ENCODE measurements around the gene SOCS7. TPM values are rescaled to one million over a fixed set of nuclear protein-coding genes. Genes with fewer than 3 reads are reported as not detected.
"Not testable (repeated sequence)": the region's sequence is repeated elsewhere in the genome, so short reads cannot be mapped to it uniquely, and the experiment has no call there.

SOCS7 gene
- total and polyA plus RNA-seq, 11 donors = 5.1 to 19.2 (median 14.0) TPM

GRCh38 chr17:38431346-38432145, 79.9 kb downstream of the SOCS7 start:
- no peak for ATAC-seq
- Histone ChIP-seq H3K27ac (peak overlapping the region in 9 of 12 donors; percentile 3 to 99 (median 95)), H3K4me1 (peaks cover 9 to 84% (median 49%) of the 10 kb centered on the region in 12 donors), H3K9me3 (no peaks in the 10 kb centered on the region), H3K4me3 (no peak overlapping the region), H3K27me3 (no peaks in the 10 kb centered on the region), H3K36me3 (no peaks in the 10 kb centered on the region)
- TF ChIP-seq CTCF (IDR thresholded peaks at IDR 0.05) (no peak), POLR2A (IDR thresholded peaks at IDR 0.05) (no peak)
- no peak for DNase-seq
- intact Hi-C loops (cut with DNase I) = loop anchor here in 1 of 10 donors (5.0 kb wide), 1 partner anchor 36 kb away; no protein-coding TSS in a partner anchor
- 75 to 84% (median 77%) methylated on average over 7 to 10 of the region's 10 CpGs for WGBS, 4 donors

GRCh38 chr17:38434178-38434665, 82.6 kb downstream of the SOCS7 start:
- DNase-seq (no peak), ATAC-seq (peak in 1 of 4 donors; percentile 8)
- Histone ChIP-seq H3K4me3 (no peak overlapping the region), H3K27me3 (no peaks in the 10 kb centered on the region), H3K36me3 (peaks cover 0 to 3% (median 0%) of the 10 kb centered on the region in 9 donors), H3K9me3 (no peaks in the 10 kb centered on the region), H3K27ac (peak overlapping the region in 6 of 12 donors; percentile 9 to 76 (median 29)), H3K4me1 (peaks cover 0 to 74% (median 38%) of the 10 kb centered on the region in 12 donors)
- WGBS, 4 donors = 68 to 78% (median 74%) methylated on average over 21 of the region's 21 CpGs
- intact Hi-C loops (cut with DNase I) = loop anchor here in 1 of 10 donors (5.0 kb wide), 1 partner anchor 33 kb away; no protein-coding TSS in a partner anchor
- TF ChIP-seq POLR2A (IDR thresholded peaks at IDR 0.05) = no peak

GRCh38 chr17:38435795-38436194, 84.2 kb downstream of the SOCS7 start:
- H3K9me3 ChIP-seq = no peaks in the 10 kb centered on the region
- intact Hi-C loops (cut with DNase I) = no loop called here
- peaks cover 0 to 74% (median 34%) of the 10 kb centered on the region in 12 donors for H3K4me1 ChIP-seq
- no peak for TF ChIP-seq POLR2A (IDR thresholded peaks at IDR 0.05)
- no peak for TF ChIP-seq CTCF (IDR thresholded peaks at IDR 0.05)
- peaks cover 0 to 3% (median 0%) of the 10 kb centered on the region in 9 donors for H3K36me3 ChIP-seq
- H3K27me3 ChIP-seq = no peaks in the 10 kb centered on the region
- DNase-seq = no peak
- H3K4me3 ChIP-seq = no peak overlapping the region
- ATAC-seq = no peak
- WGBS, 4 donors = 73 to 79% (median 76%) methylated on average over 5 to 9 of the region's 9 CpGs
- peak overlapping the region in 2 of 12 donors; percentile 25 to 76 for H3K27ac ChIP-seq

GRCh38 chr17:38436386-38436785, 84.7 kb downstream of the SOCS7 start:
- Histone ChIP-seq H3K9me3 (no peaks in the 10 kb centered on the region), H3K27me3 (no peaks in the 10 kb centered on the region), H3K27ac (peak overlapping the region in 2 of 12 donors; percentile 25 to 76), H3K4me3 (no peak overlapping the region), H3K4me1 (peaks cover 0 to 74% (median 30%) of the 10 kb centered on the region in 12 donors), H3K36me3 (peaks cover 0 to 3% (median 0%) of the 10 kb centered on the region in 9 donors)
- ATAC-seq (no peak), DNase-seq (no peak)
- WGBS, 4 donors = 58 to 62% (median 60%) methylated on average over 11 of the region's 11 CpGs
- TF ChIP-seq POLR2A (IDR thresholded peaks at IDR 0.05) (no peak), CTCF (IDR thresholded peaks at IDR 0.05) (no peak)
- intact Hi-C loops (cut with DNase I) = no loop called here

GRCh38 chr17:38437313-38437712, 85.7 kb downstream of the SOCS7 start:
- H3K27ac ChIP-seq; H3K4me3 ChIP-seq; intact Hi-C loops (cut with DNase I); ATAC-seq; DNase-seq; H3K36me3 ChIP-seq; H3K27me3 ChIP-seq; H3K9me3 ChIP-seq: not testable (repeated sequence)
- 86 to 98% (median 90%) methylated on average over 1 of the region's 1 CpG for WGBS, 4 donors
- H3K4me1 ChIP-seq = peaks cover 4 to 74% (median 31%) of the 10 kb centered on the region in 12 donors

Measured in heart left ventricle (tissue), 16 donors.